Neural progenitor cell (in vitro differentiated cells): ENCODE results near the gene LMF2. TPM values are rescaled to one million over a fixed set of nuclear protein-coding genes. Genes with fewer than 3 reads are reported as not detected.
"Not testable (repeated sequence)": the region's sequence is repeated elsewhere in the genome, so short reads cannot be mapped to it uniquely, and the experiment has no call there.

Experiments used
- DNase-seq: peaks from one replicate; pipeline ENCODE4 v3.0.0-alpha.2; 2016; ENCODE audit warnings: low spot score
- H2AFZ ChIP-seq: fragments of 200-600 bp; sonication (generic); replicated peaks from 2 replicates; pipeline ENCODE4 v1.6.1; 2016; ENCODE audit warnings: antibody characterized with exemption
- H3F3A ChIP-seq: fragments of 200-600 bp; sonication (generic); 2 replicates; pipeline ENCODE4 v1.6.1; 2016; ENCODE audit warnings: antibody characterized with exemption, low read depth
- H3K27ac ChIP-seq: fragments of 200-600 bp; sonication (generic); 2 replicates; pipeline ENCODE4 v1.5.1; 2016; ENCODE audit warnings: mild to moderate bottlenecking
- H3K27me3 ChIP-seq: fragments of 200-600 bp; sonication (generic); 2 replicates; pipeline ENCODE4 v1.6.1; 2016; ENCODE audit warnings: mild to moderate bottlenecking, moderate library complexity
- H3K36me3 ChIP-seq: fragments of 200-600 bp; sonication (generic); 2 replicates; pipeline ENCODE4 v1.5.1; 2016
- H3K4me1 ChIP-seq: fragments of 200-600 bp; sonication (generic); 2 replicates; pipeline ENCODE4 v1.6.1; 2016; ENCODE audit warnings: mixed run types
- H3K4me2 ChIP-seq: fragments of 200-600 bp; sonication (generic); 2 replicates; pipeline ENCODE4 v1.6.1; 2016
- H3K4me3 ChIP-seq: fragments of 200-600 bp; sonication (generic); 2 replicates; pipeline ENCODE4 v1.5.1; 2016
- H3K79me2 ChIP-seq: fragments of 200-600 bp; sonication (generic); 2 replicates; pipeline ENCODE4 v1.6.1; 2016; ENCODE audit warnings: low read depth
- H3K9ac ChIP-seq: fragments of 200-600 bp; sonication (generic); 2 replicates; pipeline ENCODE4 v1.6.1; 2016
- H3K9me3 ChIP-seq: fragments of 200-600 bp; sonication (generic); 2 replicates; pipeline ENCODE4 v1.5.1; 2016; ENCODE audit warnings: low read depth
- H4K20me1 ChIP-seq: fragments of 200-600 bp; sonication (generic); 2 replicates; pipeline ENCODE4 v1.6.1; 2016; ENCODE audit warnings: low read depth
- H3K27ac Mint-ChIP-seq: 3 replicates; pipeline ENCODE4 v1.8.0; 2021; ENCODE audit warnings: mixed read lengths
- H3K27me3 Mint-ChIP-seq: 2 replicates; pipeline ENCODE4 v1.8.0; 2022; ENCODE audit warnings: low read depth, mild to moderate bottlenecking, inconsistent platforms, moderate library complexity, mixed read lengths; ENCODE audit not compliant: insufficient read depth
- H3K36me3 Mint-ChIP-seq: 3 replicates; pipeline ENCODE4 v1.8.0; 2021; ENCODE audit warnings: mixed read lengths
- H3K4me1 Mint-ChIP-seq: 3 replicates; pipeline ENCODE4 v1.8.0; 2021; ENCODE audit warnings: mixed read lengths
- H3K4me3 Mint-ChIP-seq: 3 replicates; pipeline ENCODE4 v1.8.0; 2021; ENCODE audit warnings: mild to moderate bottlenecking, moderate library complexity, mixed read lengths
- H3K9me3 Mint-ChIP-seq: 3 replicates; pipeline ENCODE4 v1.8.0; 2020; ENCODE audit warnings: mixed read lengths
- CTCF ChIP-seq: fragments of 200-600 bp; sonication (generic); IDR thresholded peaks from 2 replicates; pipeline ENCODE4 v1.5.1; 2017; ENCODE audit warnings: antibody characterized with exemption, mild to moderate bottlenecking
- EZH2 ChIP-seq: fragments of 200-600 bp; sonication (generic); IDR thresholded peaks from 2 replicates; pipeline ENCODE4 v1.6.1; 2017; ENCODE audit warnings: antibody characterized with exemption, mild to moderate bottlenecking, moderate library complexity
- EZH2phosphoT487 ChIP-seq: fragments of 200-600 bp; sonication (generic); IDR thresholded peaks from 2 replicates; pipeline ENCODE4 v1.6.1; 2017; ENCODE audit warnings: antibody characterized with exemption
- total RNA-seq: library from RNA; depleted of rRNA; stranded (reverse); fragments of >200 nt; gene quantifications from 2 replicates; pipeline ENCODE4 v1.2.3, GENCODE V29; 2015; ENCODE audit warnings: low replicate concordance

Gene LMF2
- total RNA-seq, 1 donor from 2014 or later: 7.1 TPM

GRCh38 chr22:50542416-50542927, 35.0 kb upstream of the LMF2 start:
- H3K27me3 Mint-ChIP-seq: peaks cover 17% of the 10 kb centered on the region
- peaks cover 5% of the 10 kb centered on the region for H3K4me1 Mint-ChIP-seq
- TF ChIP-seq EZH2phosphoT487: no peak
- no peak overlapping the region for H3K4me3 Mint-ChIP-seq
- H3K36me3 ChIP-seq: no peaks in the 10 kb centered on the region
- no peaks in the 10 kb centered on the region for H3K36me3 Mint-ChIP-seq
- no peak overlapping the region for H3K4me3 ChIP-seq
- no peaks in the 10 kb centered on the region for H3K79me2 ChIP-seq
- H4K20me1 ChIP-seq: no peaks in the 10 kb centered on the region
- H3K27ac Mint-ChIP-seq: no peak overlapping the region
- no peak overlapping the region for H2AFZ ChIP-seq
- peaks cover 17% of the 10 kb centered on the region for H3F3A ChIP-seq
- H3K27me3 ChIP-seq: peaks cover 34% of the 10 kb centered on the region
- H3K9me3 Mint-ChIP-seq: no peaks in the 10 kb centered on the region
- H3K4me2 ChIP-seq: no peak overlapping the region
- no peaks in the 10 kb centered on the region for H3K9me3 ChIP-seq
- H3K4me1 ChIP-seq: no peaks in the 10 kb centered on the region
- H3K27ac ChIP-seq: no peak overlapping the region
- DNase-seq: no peak
- no peak overlapping the region for H3K9ac ChIP-seq

- H3K36me3 Mint-ChIP-seq, H3K27ac Mint-ChIP-seq, H3K27ac ChIP-seq: not testable (repeated sequence)
Observed at GRCh38 chr22:50541667-50542026, 34.1 kb upstream of the LMF2 start.

GRCh38 chr22:50540381-50540780, 32.9 kb upstream of the LMF2 start:
- Histone ChIP-seq H4K20me1 (no peaks in the 10 kb centered on the region), H3K36me3 (no peaks in the 10 kb centered on the region), H3K9ac (no peak overlapping the region), H3K4me2 (no peak overlapping the region), H3K27me3 (peaks cover 29% of the 10 kb centered on the region), H3K4me3 (no peak overlapping the region), H3K9me3 (no peaks in the 10 kb centered on the region), H2AFZ (no peak overlapping the region), H3K4me1 (no peaks in the 10 kb centered on the region), H3K27ac (no peak overlapping the region), H3F3A (peaks cover 17% of the 10 kb centered on the region), H3K79me2 (no peaks in the 10 kb centered on the region)
- Mint-ChIP-seq H3K9me3 (no peaks in the 10 kb centered on the region), H3K27ac (no peak overlapping the region), H3K4me3 (no peak overlapping the region), H3K36me3 (no peaks in the 10 kb centered on the region), H3K4me1 (peaks cover 5% of the 10 kb centered on the region), H3K27me3 (peaks cover 17% of the 10 kb centered on the region)
- DNase-seq: no peak
- TF ChIP-seq EZH2phosphoT487 (no peak), EZH2 (no peak), CTCF (no peak)

More at GRCh38 chr22:50541667-50542026, 34.1 kb upstream of the LMF2 start:
- not testable (repeated sequence) for DNase-seq, H3K9me3 Mint-ChIP-seq, H3K4me3 ChIP-seq, H3K9ac ChIP-seq, H2AFZ ChIP-seq, H4K20me1 ChIP-seq, H3K36me3 ChIP-seq, H3K4me1 Mint-ChIP-seq, H3K4me1 ChIP-seq, H3K4me3 Mint-ChIP-seq, H3K79me2 ChIP-seq, H3K9me3 ChIP-seq, H3K4me2 ChIP-seq
- H3K27me3 Mint-ChIP-seq: peaks cover 17% of the 10 kb centered on the region
- Histone ChIP-seq H3K27me3 (peaks cover 34% of the 10 kb centered on the region), H3F3A (peaks cover 17% of the 10 kb centered on the region)

GRCh38 chr22:50537765-50538164, 30.3 kb upstream of the LMF2 start:
- Histone ChIP-seq H3K36me3 (no peaks in the 10 kb centered on the region), H3F3A (peaks cover 16% of the 10 kb centered on the region), H2AFZ (no peak overlapping the region), H4K20me1 (no peaks in the 10 kb centered on the region), H3K27me3 (peaks cover 18% of the 10 kb centered on the region), H3K9ac (no peak overlapping the region), H3K79me2 (no peaks in the 10 kb centered on the region), H3K4me1 (no peaks in the 10 kb centered on the region), H3K4me2 (no peak overlapping the region), H3K27ac (no peak overlapping the region), H3K9me3 (no peaks in the 10 kb centered on the region), H3K4me3 (no peak overlapping the region)
- no peak for DNase-seq
- H3K27me3 Mint-ChIP-seq: peaks cover 21% of the 10 kb centered on the region
- no peak overlapping the region for H3K4me3 Mint-ChIP-seq
- H3K27ac Mint-ChIP-seq: no peak overlapping the region
- H3K4me1 Mint-ChIP-seq: peaks cover 24% of the 10 kb centered on the region
- TF ChIP-seq EZH2 (no peak), EZH2phosphoT487 (no peak), CTCF (no peak)
- no peaks in the 10 kb centered on the region for H3K36me3 Mint-ChIP-seq
- peaks cover 2% of the 10 kb centered on the region for H3K9me3 Mint-ChIP-seq
